ENCODE data around the gene SNAP29. TPM values are rescaled to one million over a fixed set of nuclear protein-coding genes. Genes with fewer than 3 reads are reported as not detected.

Gene SNAP29
- total and polyA plus RNA-seq, 4 donors = 10.5 to 26.2 (median 16.3) TPM

GRCh38 chr22:20862540-20862939 is 3.7 kb downstream of the SNAP29 start:
- 97% methylated on average over 2 of the region's 2 CpGs for WGBS
- H3K4me3 ChIP-seq (ENCODE audit: low read depth in 1 of 3, low read length in 3 of 3) = no peak overlapping the region
- DNase-seq (ENCODE audit: low spot score) = no peak
- H3K4me1 ChIP-seq (ENCODE audit: control insufficient read depth in 4 of 4, insufficient read depth in 4 of 4, low read length in 3 of 4) = peaks cover 16 to 45% (median 27%) of the 10 kb centered on the region in 4 donors
- no peak overlapping the region for H3K9ac ChIP-seq (ENCODE audit: low read depth in 1 of 2, low read length in 2 of 2)
- peaks cover 0 to 3% (median under 1%) of the 10 kb centered on the region in 4 donors for H3K36me3 ChIP-seq (ENCODE audit: control insufficient read depth in 4 of 4, insufficient read depth in 3 of 4, low read depth in 1 of 4, low read length in 3 of 4)
- no peaks in the 10 kb centered on the region for H3K9me3 ChIP-seq (ENCODE audit: control insufficient read depth in 4 of 4, low read length in 3 of 4)
- H3K27ac ChIP-seq (ENCODE audit: low read depth in 1 of 2, low read length in 2 of 2) = peak overlapping the region in 1 of 2 donors; percentile 19
- TF ChIP-seq EGR1 (IDR thresholded peaks at IDR 0.05; ENCODE audit: low read depth in 2 of 2) = no peak
- TF ChIP-seq RXRA (IDR thresholded peaks at IDR 0.05) = no peak
- no peak for TF ChIP-seq TAF1 (conservative IDR thresholded peaks at IDR 0.05)
- TF ChIP-seq NR2F2 (IDR thresholded peaks at IDR 0.05) = no peak
- TF ChIP-seq, protein P1, sequence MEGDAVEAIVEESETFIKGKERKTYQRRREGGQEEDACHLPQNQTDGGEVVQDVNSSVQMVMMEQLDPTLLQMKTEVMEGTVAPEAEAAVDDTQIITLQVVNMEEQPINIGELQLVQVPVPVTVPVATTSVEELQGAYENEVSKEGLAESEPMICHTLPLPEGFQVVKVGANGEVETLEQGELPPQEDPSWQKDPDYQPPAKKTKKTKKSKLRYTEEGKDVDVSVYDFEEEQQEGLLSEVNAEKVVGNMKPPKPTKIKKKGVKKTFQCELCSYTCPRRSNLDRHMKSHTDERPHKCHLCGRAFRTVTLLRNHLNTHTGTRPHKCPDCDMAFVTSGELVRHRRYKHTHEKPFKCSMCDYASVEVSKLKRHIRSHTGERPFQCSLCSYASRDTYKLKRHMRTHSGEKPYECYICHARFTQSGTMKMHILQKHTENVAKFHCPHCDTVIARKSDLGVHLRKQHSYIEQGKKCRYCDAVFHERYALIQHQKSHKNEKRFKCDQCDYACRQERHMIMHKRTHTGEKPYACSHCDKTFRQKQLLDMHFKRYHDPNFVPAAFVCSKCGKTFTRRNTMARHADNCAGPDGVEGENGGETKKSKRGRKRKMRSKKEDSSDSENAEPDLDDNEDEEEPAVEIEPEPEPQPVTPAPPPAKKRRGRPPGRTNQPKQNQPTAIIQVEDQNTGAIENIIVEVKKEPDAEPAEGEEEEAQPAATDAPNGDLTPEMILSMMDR (IDR thresholded peaks at IDR 0.05; ENCODE audit: low read depth, low read length, missing input control) = no peak
- no peak for TF ChIP-seq FOXA2 (IDR thresholded peaks at IDR 0.05)
- no peak for TF ChIP-seq YY1 (IDR thresholded peaks at IDR 0.05)
- H3K27me3 ChIP-seq (ENCODE audit: control insufficient read depth in 4 of 4, insufficient read depth in 4 of 4, low read length in 3 of 4) = no peaks in the 10 kb centered on the region

DNA sequence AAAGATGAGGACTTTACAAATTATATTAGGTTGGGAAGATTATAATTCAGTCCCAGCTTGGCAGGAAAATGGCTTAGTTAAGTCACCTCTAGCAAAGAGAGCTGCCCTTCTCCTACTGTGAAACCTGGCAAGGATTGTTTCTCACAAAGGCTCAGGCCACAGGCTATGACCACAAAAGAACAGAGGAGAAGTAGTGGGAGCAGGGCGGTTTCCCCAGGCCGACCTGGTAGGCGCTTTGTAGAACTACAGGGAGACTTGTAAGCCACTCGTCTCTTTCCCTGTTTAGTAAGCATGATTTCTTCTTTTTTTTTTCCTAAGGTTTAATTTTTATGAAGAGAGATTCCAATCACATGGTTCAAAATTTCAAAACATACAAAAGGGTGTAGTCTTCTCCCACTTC is 4.6 kb downstream of the SNAP29 start:
- TF ChIP-seq, protein P1 (IDR thresholded peaks at IDR 0.05; ENCODE audit: low read depth, low read length, missing input control) = no peak
- no peak for TF ChIP-seq ZBTB33 (IDR thresholded peaks at IDR 0.05)
- no peak for TF ChIP-seq ATF3 (IDR thresholded peaks at IDR 0.05)
- no peak for TF ChIP-seq HNF4G (IDR thresholded peaks at IDR 0.05)
- TF ChIP-seq HNF4A (conservative IDR thresholded peaks at IDR 0.05) = no peak
- no peak for TF ChIP-seq FOXA2 (IDR thresholded peaks at IDR 0.05)

More for the DNA sequence above, 4.6 kb downstream of the SNAP29 start:
- H3K9me3 ChIP-seq (ENCODE audit: control insufficient read depth in 4 of 4, low read length in 3 of 4) = no peaks in the 10 kb centered on the region
- DNase-seq (ENCODE audit: low spot score) = no peak
- H3K27me3 ChIP-seq (ENCODE audit: control insufficient read depth in 4 of 4, insufficient read depth in 4 of 4, low read length in 3 of 4) = no peaks in the 10 kb centered on the region
- H3K4me1 ChIP-seq (ENCODE audit: control insufficient read depth in 4 of 4, insufficient read depth in 4 of 4, low read length in 3 of 4) = peaks cover 20 to 49% (median 30%) of the 10 kb centered on the region in 4 donors
- 86% methylated on average over 4 of the region's 4 CpGs for whole genome bisulfite sequencing
- peaks cover 0 to 3% (median under 1%) of the 10 kb centered on the region in 4 donors for H3K36me3 ChIP-seq (ENCODE audit: control insufficient read depth in 4 of 4, insufficient read depth in 3 of 4, low read depth in 1 of 4, low read length in 3 of 4)
- H3K9ac ChIP-seq (ENCODE audit: low read depth in 1 of 2, low read length in 2 of 2) = no peak overlapping the region
- H3K4me3 ChIP-seq (ENCODE audit: low read depth in 1 of 3, low read length in 3 of 3) = no peak overlapping the region
- no peak overlapping the region for H3K27ac ChIP-seq (ENCODE audit: low read depth in 1 of 2, low read length in 2 of 2)

All from liver (tissue), 9 donors.